ENCODE results near the gene MMP20. TPM values are rescaled to one million over a fixed set of nuclear protein-coding genes. Genes with fewer than 3 reads are reported as not detected.

The MMP20 gene
- polyA plus RNA-seq, 1 donor (not counting 4 experiments of a cell fraction or from before 2014, with no cell fraction given), result not detected

- Histone ChIP-seq H3K9me3 (ENCODE audit: control insufficient read depth, low read depth, low read length) (peaks cover 6% of the 10 kb centered on the region), H3K4me3 (ENCODE audit: control insufficient read depth in 2 of 3, extremely low read depth in 1 of 3, insufficient read depth in 2 of 3, low read depth in 1 of 3, low read length in 3 of 3) (no peak overlapping the region), H3K27ac (ENCODE audit: control insufficient read depth, insufficient read depth, low read length) (no peak overlapping the region), H4K20me1 (ENCODE audit: control insufficient read depth, extremely low read depth, insufficient read depth, low read length) (no peaks in the 10 kb centered on the region), H3K4me1 (ENCODE audit: control insufficient read depth, extremely low read depth, insufficient read depth, low read length) (no peaks in the 10 kb centered on the region), H3K9me1 (ENCODE audit: control insufficient read depth, extremely low read depth, insufficient read depth, low read length) (no peaks in the 10 kb centered on the region), H3K36me3 (ENCODE audit: control insufficient read depth in 2 of 2, extremely low read depth in 1 of 2, insufficient read depth in 2 of 2, low read length in 2 of 2) (no peaks in the 10 kb centered on the region), H3K27me3 (ENCODE audit: control insufficient read depth, extremely low read depth, insufficient read depth, low read length) (no peaks in the 10 kb centered on the region), H2AFZ (ENCODE audit: control insufficient read depth, low read length) (no peak overlapping the region), H3K4me2 (ENCODE audit: control insufficient read depth, extremely low read depth, insufficient read depth, low read depth, low read length) (no peak overlapping the region), H3K9ac (ENCODE audit: control insufficient read depth, extremely low read depth, insufficient read depth, low read length) (no peak overlapping the region), H3K79me2 (ENCODE audit: control insufficient read depth, insufficient read depth, low read length) (no peaks in the 10 kb centered on the region)
- dilution Hi-C loops (cut with MboI; ENCODE audit: extremely low pct_ligation_motif_present, low sequenced_read_pairs), result no loop called here
- no peak for TF ChIP-seq EZH2 (IDR thresholded peaks at IDR 0.05; ENCODE audit: low read length)
- no peak for FAIRE-seq
- no peak for DNase-seq (ENCODE audit: low read depth, low spot score)
Measured at GRCh38 chr11:102656528-102656927, 31.4 kb upstream of the MMP20 start.

GRCh38 chr11:102655547-102655946 lies 30.4 kb upstream of the MMP20 start:
- no peak overlapping the region for H3K27ac ChIP-seq (ENCODE audit: control insufficient read depth, insufficient read depth, low read length)
- H3K4me2 ChIP-seq (ENCODE audit: control insufficient read depth, extremely low read depth, insufficient read depth, low read depth, low read length), result no peak overlapping the region
- no peak overlapping the region for H2AFZ ChIP-seq (ENCODE audit: control insufficient read depth, low read length)
- H3K79me2 ChIP-seq (ENCODE audit: control insufficient read depth, insufficient read depth, low read length), result no peaks in the 10 kb centered on the region
- H4K20me1 ChIP-seq (ENCODE audit: control insufficient read depth, extremely low read depth, insufficient read depth, low read length), result no peaks in the 10 kb centered on the region
- no peaks in the 10 kb centered on the region for H3K4me1 ChIP-seq (ENCODE audit: control insufficient read depth, extremely low read depth, insufficient read depth, low read length)
- H3K9me3 ChIP-seq (ENCODE audit: control insufficient read depth, low read depth, low read length), result peaks cover 6% of the 10 kb centered on the region
- H3K4me3 ChIP-seq (ENCODE audit: control insufficient read depth in 2 of 3, extremely low read depth in 1 of 3, insufficient read depth in 2 of 3, low read depth in 1 of 3, low read length in 3 of 3), result no peak overlapping the region
- H3K9ac ChIP-seq (ENCODE audit: control insufficient read depth, extremely low read depth, insufficient read depth, low read length), result no peak overlapping the region
- TF ChIP-seq CTCF (optimal IDR thresholded peaks at IDR 0.05 in 1 of 3, IDR thresholded peaks at IDR 0.05 in 1 of 3, conservative IDR thresholded peaks at IDR 0.05 in 1 of 3; ENCODE audit: extremely low read depth in 1 of 3, insufficient read depth in 2 of 3, low read length in 3 of 3), result no peak
- no peak for TF ChIP-seq EZH2 (IDR thresholded peaks at IDR 0.05; ENCODE audit: low read length)
- dilution Hi-C loops (cut with MboI; ENCODE audit: extremely low pct_ligation_motif_present, low sequenced_read_pairs), result no loop called here
- DNase-seq (ENCODE audit: low read depth, low spot score) (no peak), FAIRE-seq (no peak)
- no peaks in the 10 kb centered on the region for H3K36me3 ChIP-seq (ENCODE audit: control insufficient read depth in 2 of 2, extremely low read depth in 1 of 2, insufficient read depth in 2 of 2, low read length in 2 of 2)
- H3K9me1 ChIP-seq (ENCODE audit: control insufficient read depth, extremely low read depth, insufficient read depth, low read length), result no peaks in the 10 kb centered on the region
- no peaks in the 10 kb centered on the region for H3K27me3 ChIP-seq (ENCODE audit: control insufficient read depth, extremely low read depth, insufficient read depth, low read length)

- dilution Hi-C loops (cut with MboI; ENCODE audit: extremely low pct_ligation_motif_present, low sequenced_read_pairs), result no loop called here
- Histone ChIP-seq H3K9me3 (ENCODE audit: control insufficient read depth, low read depth, low read length) (peaks cover 6% of the 10 kb centered on the region), H4K20me1 (ENCODE audit: control insufficient read depth, extremely low read depth, insufficient read depth, low read length) (no peaks in the 10 kb centered on the region), H3K4me1 (ENCODE audit: control insufficient read depth, extremely low read depth, insufficient read depth, low read length) (no peaks in the 10 kb centered on the region), H3K4me2 (ENCODE audit: control insufficient read depth, extremely low read depth, insufficient read depth, low read depth, low read length) (no peak overlapping the region), H3K79me2 (ENCODE audit: control insufficient read depth, insufficient read depth, low read length) (no peaks in the 10 kb centered on the region), H3K9me1 (ENCODE audit: control insufficient read depth, extremely low read depth, insufficient read depth, low read length) (no peaks in the 10 kb centered on the region), H3K4me3 (ENCODE audit: control insufficient read depth in 2 of 3, extremely low read depth in 1 of 3, insufficient read depth in 2 of 3, low read depth in 1 of 3, low read length in 3 of 3) (no peak overlapping the region), H3K36me3 (ENCODE audit: control insufficient read depth in 2 of 2, extremely low read depth in 1 of 2, insufficient read depth in 2 of 2, low read length in 2 of 2) (no peaks in the 10 kb centered on the region), H2AFZ (ENCODE audit: control insufficient read depth, low read length) (no peak overlapping the region), H3K9ac (ENCODE audit: control insufficient read depth, extremely low read depth, insufficient read depth, low read length) (no peak overlapping the region), H3K27ac (ENCODE audit: control insufficient read depth, insufficient read depth, low read length) (no peak overlapping the region), H3K27me3 (ENCODE audit: control insufficient read depth, extremely low read depth, insufficient read depth, low read length) (no peaks in the 10 kb centered on the region)
- FAIRE-seq (no peak), DNase-seq (ENCODE audit: low read depth, low spot score) (no peak)
- TF ChIP-seq CTCF (optimal IDR thresholded peaks at IDR 0.05 in 1 of 3, IDR thresholded peaks at IDR 0.05 in 1 of 3, conservative IDR thresholded peaks at IDR 0.05 in 1 of 3; ENCODE audit: extremely low read depth in 1 of 3, insufficient read depth in 2 of 3, low read length in 3 of 3), result no peak
- TF ChIP-seq EZH2 (IDR thresholded peaks at IDR 0.05; ENCODE audit: low read length), result no peak
Measured at GRCh38 chr11:102654761-102655160, 29.6 kb upstream of the MMP20 start.
